ENCODE measurements around the gene C2orf72. TPM values are rescaled to one million over a fixed set of nuclear protein-coding genes. Genes with fewer than 3 reads are reported as not detected.

The C2orf72 gene
- total RNA-seq = 0.97 TPM
- long read RNA-seq, partial matches to known transcripts = 0 of 5 reads
- long read RNA-seq, other reads (novel, unspliced or antisense) = 2 of 5 reads

DNA sequence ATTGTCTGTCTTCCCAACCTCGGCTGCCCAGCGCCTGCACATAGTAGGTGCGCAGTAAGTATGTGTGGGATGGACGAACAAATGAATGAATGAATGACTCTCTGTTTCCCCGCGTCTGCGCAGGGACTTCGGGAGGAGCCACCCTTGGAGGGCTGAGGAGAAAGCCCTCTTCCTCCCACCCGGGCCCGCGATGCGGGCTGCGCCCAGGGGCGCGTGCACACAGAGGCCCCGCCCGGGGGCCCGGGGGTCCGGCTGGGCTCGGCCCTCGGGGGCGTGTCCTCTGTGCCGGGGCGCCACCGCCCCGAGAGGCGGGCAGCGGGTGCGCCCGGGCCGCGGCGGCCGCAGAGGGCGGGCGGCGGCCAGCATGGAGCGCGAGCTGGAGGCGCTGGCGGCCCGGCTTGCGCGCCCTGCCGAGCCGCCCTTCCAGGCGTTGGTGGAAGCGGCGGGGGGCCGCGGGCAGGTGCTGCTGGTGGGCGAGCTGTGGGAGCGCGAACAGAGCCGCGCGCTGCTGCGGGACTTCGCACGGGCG lies at the start of gene C2orf72:
TSS of gene C2orf72 (plus strand) at position 322 of the 529 bp plus-strand sequence. CDS start at position 365, 43 bp downstream.
- Histone ChIP-seq H3K27me3 (ENCODE audit: low read depth) (peaks cover 54% of the 10 kb centered on the region), H3K27ac (no peak within 1 kb of the TSS), H3K4me3 (peak within 1 kb of the TSS; percentile 31), H3K4me1 (no peaks in the 10 kb centered on the region), H3K9me3 (no peaks in the 10 kb centered on the region), H3K36me3 (no peaks in the 10 kb centered on the region)
- TF ChIP-seq CTCF (IDR thresholded peaks at IDR 0.05) = no peak
- no peak for ATAC-seq
- intact Hi-C loops (cut with DNase I) = no loop called here
- DNase-seq = no peak

DNA sequence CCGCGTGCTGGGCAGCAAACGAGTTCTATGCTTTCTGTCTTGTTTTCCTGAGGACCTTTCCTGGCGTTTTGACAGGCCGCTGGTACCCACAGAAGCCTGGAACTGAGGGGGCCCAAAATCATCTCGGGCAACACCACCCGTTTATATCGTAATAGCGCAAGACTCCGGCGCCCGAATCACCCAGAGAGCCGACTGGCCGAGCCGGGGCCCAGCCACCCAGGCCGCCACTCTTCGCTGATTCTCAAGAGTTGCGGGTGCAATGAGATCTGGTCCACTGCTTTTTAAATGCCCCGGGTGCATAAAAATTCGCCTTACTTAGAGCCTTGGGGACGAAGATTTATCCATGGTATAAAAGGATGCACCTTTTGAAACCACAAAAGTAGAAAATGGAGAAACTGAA lies 47.6 kb upstream of the C2orf72 start:
- no peak for DNase-seq
- Histone ChIP-seq H3K9me3 (no peaks in the 10 kb centered on the region), H3K4me1 (peaks cover 7% of the 10 kb centered on the region), H3K27me3 (ENCODE audit: low read depth) (peaks cover 44% of the 10 kb centered on the region), H3K36me3 (no peaks in the 10 kb centered on the region), H3K27ac (no peak overlapping the region), H3K4me3 (no peak overlapping the region)
- ATAC-seq = no peak
- TF ChIP-seq CTCF (IDR thresholded peaks at IDR 0.05) = no peak
- intact Hi-C loops (cut with DNase I) = no loop called here

DNA sequence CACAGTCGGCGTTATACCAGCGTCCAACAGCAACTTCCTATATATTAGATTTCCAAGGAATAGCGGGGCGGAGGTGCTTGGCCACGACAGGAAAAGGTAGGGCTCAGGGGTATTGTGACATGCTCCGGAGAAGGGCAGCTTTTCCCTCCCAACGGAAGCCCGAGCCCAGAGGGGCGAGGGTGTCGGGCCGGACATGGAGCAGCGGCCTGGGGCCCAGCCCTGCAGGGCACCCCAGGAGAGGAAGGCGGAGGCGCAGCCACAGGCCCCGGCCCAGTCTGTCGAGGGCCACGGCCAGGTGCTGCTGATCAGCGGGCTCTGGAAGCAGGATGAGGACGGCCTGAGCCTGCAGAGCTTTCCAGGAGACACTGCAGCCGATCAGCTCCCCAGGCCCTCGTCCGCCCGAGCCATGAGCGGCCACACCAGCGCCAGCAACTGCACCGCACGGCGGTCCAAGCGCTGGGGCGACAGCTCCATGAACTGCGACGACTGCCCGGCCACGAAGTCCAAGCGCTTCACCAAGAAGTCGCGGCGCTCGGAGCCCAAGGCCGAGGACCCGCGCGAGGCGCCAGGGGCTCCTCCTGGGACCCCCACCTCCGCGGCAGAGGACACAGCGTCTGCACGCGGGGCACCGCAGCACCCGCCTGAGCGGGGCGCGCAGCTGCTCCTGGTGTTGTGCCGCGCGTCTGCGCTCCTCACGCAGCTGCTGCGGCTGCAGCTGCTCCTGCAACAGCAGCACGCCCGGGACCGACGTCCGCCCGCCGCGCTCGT lies 47.0 kb upstream of the C2orf72 start:
- intact Hi-C loops (cut with DNase I) = no loop called here
- no peak for ATAC-seq
- TF ChIP-seq CTCF (IDR thresholded peaks at IDR 0.05) = no peak

DNA sequence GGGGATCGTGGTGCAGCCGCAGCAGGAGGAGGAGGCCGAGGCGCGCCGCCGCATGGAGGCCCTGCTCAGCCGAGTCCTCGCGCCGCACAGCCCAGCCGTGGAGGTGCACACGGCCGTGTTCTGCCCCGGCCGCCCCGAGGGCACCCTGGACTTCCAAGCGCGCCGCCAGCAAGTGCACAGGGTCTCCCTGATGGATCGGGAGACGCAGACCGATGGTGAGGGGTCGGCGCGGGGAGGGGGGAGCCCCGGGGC lies 46.5 kb upstream of the C2orf72 start:
- Histone ChIP-seq H3K27me3 (ENCODE audit: low read depth) (peaks cover 48% of the 10 kb centered on the region), H3K27ac (no peak overlapping the region), H3K36me3 (no peaks in the 10 kb centered on the region), H3K4me1 (peaks cover 7% of the 10 kb centered on the region), H3K9me3 (no peaks in the 10 kb centered on the region), H3K4me3 (no peak overlapping the region)
- intact Hi-C loops (cut with DNase I) = no loop called here
- no peak for TF ChIP-seq CTCF (IDR thresholded peaks at IDR 0.05)
- DNase-seq (no peak), ATAC-seq (no peak)

More for the DNA sequence above, 47.0 kb upstream of the C2orf72 start:
- Histone ChIP-seq H3K27ac (no peak overlapping the region), H3K4me3 (no peak overlapping the region), H3K4me1 (peaks cover 7% of the 10 kb centered on the region), H3K27me3 (ENCODE audit: low read depth) (peaks cover 48% of the 10 kb centered on the region), H3K36me3 (no peaks in the 10 kb centered on the region), H3K9me3 (no peaks in the 10 kb centered on the region)
- no peak for DNase-seq

DNA sequence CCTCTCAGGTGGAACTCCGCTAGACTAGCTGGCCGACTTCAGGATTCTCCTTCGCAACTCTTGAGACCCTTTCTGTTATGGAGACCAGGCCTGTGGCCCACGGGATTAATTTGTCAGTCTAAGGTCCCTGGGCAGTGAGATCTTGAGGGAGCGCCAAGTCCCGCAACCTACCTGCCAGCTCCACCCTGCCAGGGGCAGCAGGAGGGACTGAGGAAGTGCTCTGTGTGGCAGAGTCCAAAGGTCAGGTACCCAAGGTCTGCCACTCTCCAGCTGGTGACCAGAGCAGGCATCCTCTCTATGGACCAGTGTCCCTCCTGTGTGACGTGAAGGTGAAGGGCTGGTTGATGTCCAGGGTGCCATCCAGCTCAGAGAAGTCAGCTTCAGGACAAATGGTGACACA lies 45.7 kb upstream of the C2orf72 start:
- peaks cover 5% of the 10 kb centered on the region for H3K4me1 ChIP-seq
- no peak for DNase-seq
- H3K4me3 ChIP-seq = no peak overlapping the region
- H3K9me3 ChIP-seq = no peaks in the 10 kb centered on the region
- no peak overlapping the region for H3K27ac ChIP-seq
- ATAC-seq = no peak
- no peak for TF ChIP-seq CTCF (IDR thresholded peaks at IDR 0.05)
- H3K27me3 ChIP-seq (ENCODE audit: low read depth) = peaks cover 46% of the 10 kb centered on the region
- no peaks in the 10 kb centered on the region for H3K36me3 ChIP-seq
- intact Hi-C loops (cut with DNase I) = no loop called here

All from lower lobe of right lung (tissue), 2 donors.